Body of pancreas (tissue), 4 donors: ENCODE measurements around the gene AP4B1.

ENCODE experiments used
- CTCF ChIP-seq, 7 experiments: fragments of 450-650 bp in 4 of 7; fragments of 200-600 bp in 3 of 7; sonication (generic) in 3 of 7; IDR thresholded peaks; one replicate each; pipeline ENCODE4 v1.5.1; 2016 to 2019; ENCODE audit warnings: antibody characterized with exemption in 7 of 7
- POLR2A ChIP-seq, 3 donors: fragments of 450-650 bp; IDR thresholded peaks; one replicate each; pipeline ENCODE4 v1.6.1; 2016; ENCODE audit warnings: antibody characterized with exemption in 3 of 3, mild to moderate bottlenecking in 2 of 3

GRCh38 chr1:113895961-113896360 lies 8.6 kb downstream of the AP4B1 start:
- TF ChIP-seq CTCF (IDR thresholded peaks at IDR 0.05) = no peak
- no peak for TF ChIP-seq POLR2A (IDR thresholded peaks at IDR 0.05)
